Renal pelvis (tissue), 4 donors: ENCODE measurements around the gene GFI1. TPM values are rescaled to one million over a fixed set of nuclear protein-coding genes. Genes with fewer than 3 reads are reported as not detected.
"Not testable (repeated sequence)": the region's sequence is repeated elsewhere in the genome, so short reads cannot be mapped to it uniquely, and the experiment has no call there.

Source experiments
- DNase-seq: peaks from one replicate; pipeline ENCODE4 v3.0.0-alpha.2; 2013
- polyA plus RNA-seq, 3 donors: library from polyadenylated mRNA; unstranded; fragments of 120-200 nt; gene quantifications; one replicate each; pipeline ENCODE4 v1.2.1, GENCODE V29; 2013; ENCODE audit not compliant: insufficient read length in 3 of 3

GFI1 gene
- polyA plus RNA-seq, 3 donors, result 0.19 to 0.55 (median 0.32) TPM

GRCh38 chr1:92466683-92467352 lies 19.9 kb downstream of the GFI1 start:
- DNase-seq, result no peak

- DNase-seq, result no peak
These were observed 21.5 kb downstream of the GFI1 start for GRCh38 chr1:92465256-92465647.

DNA sequence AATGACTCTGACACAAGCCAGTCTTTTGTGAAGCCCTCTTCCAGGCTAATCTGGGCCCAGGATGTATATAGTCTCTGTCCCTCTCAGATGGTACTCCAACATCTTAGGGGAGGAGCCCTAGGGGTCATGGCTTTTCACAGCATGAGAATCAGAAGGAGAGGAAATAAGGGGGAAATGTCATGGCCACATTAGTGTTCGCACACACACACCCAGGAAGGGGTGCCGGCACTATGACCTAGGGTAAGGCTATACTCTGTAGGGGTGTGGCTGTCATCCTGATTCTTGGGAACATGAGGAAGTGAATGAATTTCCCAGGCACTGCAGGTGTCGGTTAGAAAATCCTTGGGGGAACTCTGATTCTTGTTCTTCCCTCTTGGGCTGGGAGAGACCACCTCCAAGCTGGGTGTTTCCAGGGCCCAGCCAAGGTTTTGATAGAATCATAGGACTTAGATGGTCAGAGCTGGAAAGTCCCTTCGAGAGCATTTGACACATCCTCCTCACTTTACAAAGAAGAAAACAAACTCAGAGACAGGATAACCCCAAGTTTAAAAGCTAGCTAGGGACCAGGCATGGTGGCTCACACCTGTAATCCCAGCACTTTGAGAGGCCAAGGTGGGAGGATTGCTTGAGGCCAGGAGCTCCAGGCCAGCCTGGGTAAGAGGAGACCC lies 22.0 kb downstream of the GFI1 start:
- DNase-seq, result no peak

DNA sequence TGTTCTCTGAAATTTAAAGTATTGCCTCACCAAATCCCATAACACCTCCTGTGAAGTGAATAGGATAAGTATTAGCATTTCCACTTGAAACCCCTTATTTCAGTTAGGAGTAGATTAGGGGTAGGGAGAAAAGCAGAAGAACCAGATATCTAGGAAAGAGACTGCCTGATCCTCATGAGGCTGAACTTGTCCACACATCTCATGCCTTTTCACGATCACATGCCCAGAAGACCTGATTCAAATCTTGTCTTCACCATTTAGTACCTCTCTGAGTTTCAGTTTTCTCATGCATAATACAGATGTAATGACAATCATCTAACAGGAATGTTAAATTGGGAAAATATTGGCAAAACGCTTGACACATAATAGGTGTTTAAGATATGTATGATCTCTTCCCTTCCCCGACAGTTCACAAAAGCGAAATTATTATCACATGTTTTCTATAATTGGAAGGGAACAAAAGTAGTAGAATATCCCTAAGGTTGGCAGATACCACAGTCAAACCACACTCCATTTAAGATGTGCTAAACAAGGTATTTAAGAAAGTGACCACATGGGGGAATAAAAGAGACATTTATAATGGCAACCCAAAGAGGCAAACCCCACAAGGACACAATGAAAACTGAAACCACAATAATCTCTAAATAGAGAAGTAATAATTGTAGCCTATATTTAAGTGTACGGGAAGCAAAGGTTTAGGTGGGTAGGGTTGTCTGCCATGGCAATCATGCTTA lies 25.2 kb downstream of the GFI1 start:
- DNase-seq, result no peak

DNA sequence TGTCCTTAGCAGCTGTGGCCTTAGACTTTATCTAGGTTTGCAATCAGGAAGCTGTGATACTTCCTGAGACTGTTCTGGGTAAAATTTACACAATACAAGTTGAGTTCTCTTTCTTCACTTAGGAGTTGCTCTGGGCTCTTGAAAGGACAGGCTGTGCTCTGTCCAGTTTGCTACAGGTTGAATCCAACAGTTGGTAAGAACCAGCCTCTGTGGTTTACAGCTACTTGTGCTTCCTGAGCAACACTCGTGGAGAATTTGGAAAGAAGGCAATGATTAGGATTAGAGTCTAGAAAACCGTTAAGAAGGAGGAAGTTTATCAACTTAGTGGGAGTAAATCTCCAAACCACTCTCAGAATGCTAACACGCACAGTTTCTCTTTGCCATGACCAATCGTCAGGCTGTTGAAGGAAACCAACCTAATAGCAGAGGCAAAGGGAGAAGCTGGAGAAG lies 26.8 kb downstream of the GFI1 start:
- DNase-seq, result no peak

DNA sequence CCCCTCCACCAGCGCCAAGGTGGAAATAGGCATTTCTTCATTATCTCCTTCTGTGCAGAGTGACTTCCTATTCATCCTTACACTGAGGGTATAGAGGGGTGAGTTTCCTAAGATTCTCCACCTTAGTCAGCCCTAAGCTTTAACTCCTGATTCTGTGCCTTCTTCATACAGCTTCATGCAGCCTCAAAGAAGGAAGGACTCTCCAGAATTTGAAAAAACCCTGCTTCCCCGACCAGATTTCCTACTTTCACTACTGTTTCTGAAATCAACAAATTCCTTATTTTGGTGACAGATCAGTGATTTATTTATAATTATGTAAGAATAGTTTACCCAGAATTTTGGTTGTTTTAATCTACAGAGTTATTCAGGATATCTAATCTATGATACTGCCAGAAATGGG lies 28.6 kb downstream of the GFI1 start:
- no peak for DNase-seq

GRCh38 chr1:92447976-92448375 lies 38.7 kb downstream of the GFI1 start:
- no peak for DNase-seq

DNA sequence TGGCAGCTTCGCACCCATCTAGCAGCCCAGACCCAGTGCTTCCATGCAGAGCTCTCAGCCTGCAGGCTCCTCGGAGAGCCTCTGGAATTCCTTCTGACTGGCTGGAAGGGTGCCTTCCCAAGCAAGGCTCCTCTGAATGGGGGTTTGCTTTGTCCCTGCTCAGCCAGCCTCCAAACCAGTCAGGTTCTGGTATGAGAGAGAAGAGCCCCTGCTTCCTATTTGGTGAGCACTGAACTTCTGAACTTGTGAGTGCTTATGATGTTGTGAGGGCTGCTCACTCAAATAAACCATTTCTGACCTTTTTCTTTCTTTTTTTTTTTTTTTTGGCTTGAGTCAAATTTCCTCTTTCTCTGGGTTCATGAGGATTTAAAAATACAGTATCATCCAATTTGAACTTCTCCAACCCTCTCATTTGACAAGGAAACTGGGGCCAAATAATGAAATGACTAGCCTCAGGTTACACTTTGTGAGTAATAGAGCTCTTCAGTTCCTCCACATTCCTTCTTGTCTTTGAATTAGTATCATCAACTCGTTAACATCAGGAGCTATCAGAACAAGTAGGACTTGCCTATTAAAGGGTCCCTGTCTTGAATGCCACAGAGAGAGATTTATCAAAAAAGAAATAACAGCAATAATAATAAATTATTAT lies 39.6 kb downstream of the GFI1 start:
- no peak for DNase-seq

- no peak for DNase-seq
These were observed 40.2 kb downstream of the GFI1 start for GRCh38 chr1:92446546-92446945.

DNA sequence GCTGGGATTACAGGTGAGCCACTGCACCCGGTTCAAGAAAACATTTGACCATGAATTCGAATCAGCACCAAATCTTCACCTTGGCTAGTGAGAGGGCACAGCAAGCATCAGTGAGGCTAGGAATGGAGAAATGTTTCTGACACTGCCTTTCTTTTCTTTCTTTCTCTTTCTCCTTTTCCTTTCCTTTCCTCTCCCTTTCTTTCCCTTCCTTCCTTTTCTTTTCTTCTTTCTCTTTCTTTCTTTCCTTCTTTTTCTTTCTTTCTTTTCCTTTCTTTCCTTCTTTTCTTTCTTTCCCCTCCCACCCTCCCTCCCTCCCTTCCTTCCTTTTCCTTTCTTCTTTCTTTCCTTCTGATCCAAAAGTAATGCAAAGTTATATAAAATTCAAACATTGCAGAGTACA lies 40.9 kb downstream of the GFI1 start:
- DNase-seq, result no peak

DNA sequence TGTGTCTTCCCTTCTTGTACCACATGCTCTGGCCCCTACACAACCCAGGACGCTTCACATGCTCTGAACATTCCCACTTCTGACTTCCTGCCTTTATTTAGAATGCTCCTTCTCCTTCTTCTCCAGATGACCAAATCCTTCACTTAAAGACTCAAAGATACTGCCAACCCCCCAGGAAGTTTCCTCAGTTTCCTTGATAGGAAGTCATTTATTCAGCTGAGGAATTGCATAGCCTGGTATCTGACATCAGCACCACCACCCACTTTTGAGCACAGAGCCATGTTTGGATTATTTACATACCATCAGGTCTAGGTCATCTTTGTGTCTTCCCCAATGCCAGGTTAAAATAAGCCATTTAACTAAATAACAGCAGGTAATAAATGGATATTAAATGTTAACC lies 42.4 kb downstream of the GFI1 start:
- no peak for DNase-seq

- no peak for DNase-seq
These were observed 42.8 kb downstream of the GFI1 start for GRCh38 chr1:92443893-92444292.

DNA sequence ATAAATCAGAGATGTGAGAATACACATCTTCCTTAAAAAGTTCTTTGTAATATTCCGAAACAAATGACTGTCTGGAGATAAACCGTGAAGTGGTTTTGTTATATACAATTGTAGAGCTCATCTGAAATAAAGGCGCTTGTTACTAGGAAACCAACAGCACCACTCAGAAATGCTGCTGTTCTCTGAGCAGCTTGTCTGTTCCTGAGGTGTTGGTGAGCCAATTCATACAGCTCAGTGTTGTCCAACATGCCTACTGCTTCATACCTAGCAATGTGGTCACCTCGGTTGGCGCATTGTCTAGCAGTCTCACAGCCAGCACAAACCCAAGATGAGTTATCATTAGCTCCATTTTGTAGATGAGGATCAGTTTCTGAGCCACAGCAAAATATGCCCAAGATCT lies 44.4 kb downstream of the GFI1 start:
- no peak for DNase-seq

DNA sequence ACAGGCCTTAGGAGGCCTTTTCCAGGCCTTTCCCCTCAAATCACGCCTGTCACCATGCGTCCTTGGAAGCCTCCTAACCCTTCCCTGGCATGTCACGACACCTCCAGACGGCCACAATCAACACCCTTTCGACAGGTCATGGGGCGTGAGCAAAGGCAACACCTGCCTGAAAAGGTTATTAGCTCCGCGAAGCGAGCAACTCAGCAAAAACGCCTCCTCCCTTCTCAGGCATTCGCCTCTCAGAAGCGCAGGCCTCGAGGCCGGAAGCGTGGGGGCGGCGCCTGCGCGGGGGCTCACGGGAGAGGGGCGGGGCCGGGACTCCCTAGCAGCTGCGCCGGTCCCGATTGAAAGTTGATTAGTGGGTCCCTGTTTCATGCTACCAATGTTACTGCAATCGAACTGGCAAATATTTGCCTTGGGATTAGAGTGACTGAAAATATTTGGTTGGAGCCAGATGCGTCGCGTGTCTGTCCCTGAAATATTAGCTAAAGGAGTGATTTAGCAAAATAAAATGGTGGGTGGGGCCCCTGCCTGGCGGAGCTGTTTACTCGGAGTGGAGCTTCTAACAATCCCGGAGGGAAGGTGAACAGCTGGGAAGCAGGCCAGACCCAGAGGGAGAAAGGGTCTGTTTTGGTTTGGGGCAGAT lies 44.9 kb downstream of the GFI1 start:
- DNase-seq, result no peak

- no peak for DNase-seq
These were observed 45.4 kb downstream of the GFI1 start for GRCh38 chr1:92441316-92441696.

- no peak for DNase-seq
These were observed 47.4 kb downstream of the GFI1 start for GRCh38 chr1:92439291-92439690.

DNA sequence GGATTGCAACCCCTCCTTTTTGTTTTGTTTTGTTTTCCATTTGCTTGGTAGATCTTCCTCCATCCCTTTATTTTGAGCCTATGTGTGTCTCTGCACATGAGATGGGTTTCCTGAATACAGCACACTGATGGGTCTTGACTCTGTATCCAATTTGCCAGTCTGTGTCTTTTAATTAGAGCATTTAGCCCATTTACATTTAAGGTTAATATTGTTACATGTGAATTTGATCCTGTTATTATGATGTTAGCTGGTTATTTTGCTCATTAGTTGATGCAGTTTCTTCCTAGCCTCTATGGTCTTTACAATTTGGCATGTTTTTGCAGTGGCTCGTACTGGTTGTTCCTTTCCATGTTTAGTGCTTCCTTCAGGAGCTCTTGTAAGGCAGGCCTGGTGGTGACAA lies 52.2 kb downstream of the GFI1 start:
- not testable (repeated sequence) for DNase-seq

GRCh38 chr1:92430030-92430429 lies 56.7 kb downstream of the GFI1 start:
- no peak for DNase-seq

DNA sequence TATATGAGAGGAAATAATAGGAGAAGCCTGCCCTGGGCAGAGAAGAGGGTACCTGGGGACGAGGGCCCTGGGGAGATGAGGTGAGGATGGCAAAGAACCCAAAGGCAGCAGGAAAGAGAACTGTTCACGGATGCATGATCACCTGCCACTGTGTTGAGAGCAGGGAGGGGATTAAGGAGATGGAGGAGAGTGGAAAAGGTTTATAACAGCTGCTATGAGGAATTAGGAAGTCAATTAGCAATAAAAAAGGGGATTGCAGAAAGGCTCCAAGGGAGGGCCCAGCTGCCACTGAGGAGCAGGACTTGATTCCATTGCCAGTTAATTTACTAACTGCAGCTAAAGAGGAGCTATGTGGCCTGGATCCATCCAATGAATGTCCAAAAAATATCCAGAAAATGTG lies 61.1 kb downstream of the GFI1 start:
- DNase-seq, result no peak
